Panc1 (cell line): ENCODE data around the gene CARMIL3.

ENCODE experiments used
- TF ChIP-seq, protein P1 (sequence below): fragments of 450-650 bp; IDR thresholded peaks from 2 replicates; pipeline ENCODE4 v1.5.1; 2017; ENCODE audit warnings: mild to moderate bottlenecking
- TF ChIP-seq, protein P2 (sequence below), 2 experiments: IDR thresholded peaks; 2 replicates each; pipeline ENCODE4 v1.6.1; 2011 to 2012; ENCODE audit warnings: low read depth in 2 of 2, control low read depth in 1 of 2, low read length in 1 of 2, mild to moderate bottlenecking in 1 of 2, moderate library complexity in 1 of 2; ENCODE audit not compliant: insufficient read depth in 1 of 2

DNA sequence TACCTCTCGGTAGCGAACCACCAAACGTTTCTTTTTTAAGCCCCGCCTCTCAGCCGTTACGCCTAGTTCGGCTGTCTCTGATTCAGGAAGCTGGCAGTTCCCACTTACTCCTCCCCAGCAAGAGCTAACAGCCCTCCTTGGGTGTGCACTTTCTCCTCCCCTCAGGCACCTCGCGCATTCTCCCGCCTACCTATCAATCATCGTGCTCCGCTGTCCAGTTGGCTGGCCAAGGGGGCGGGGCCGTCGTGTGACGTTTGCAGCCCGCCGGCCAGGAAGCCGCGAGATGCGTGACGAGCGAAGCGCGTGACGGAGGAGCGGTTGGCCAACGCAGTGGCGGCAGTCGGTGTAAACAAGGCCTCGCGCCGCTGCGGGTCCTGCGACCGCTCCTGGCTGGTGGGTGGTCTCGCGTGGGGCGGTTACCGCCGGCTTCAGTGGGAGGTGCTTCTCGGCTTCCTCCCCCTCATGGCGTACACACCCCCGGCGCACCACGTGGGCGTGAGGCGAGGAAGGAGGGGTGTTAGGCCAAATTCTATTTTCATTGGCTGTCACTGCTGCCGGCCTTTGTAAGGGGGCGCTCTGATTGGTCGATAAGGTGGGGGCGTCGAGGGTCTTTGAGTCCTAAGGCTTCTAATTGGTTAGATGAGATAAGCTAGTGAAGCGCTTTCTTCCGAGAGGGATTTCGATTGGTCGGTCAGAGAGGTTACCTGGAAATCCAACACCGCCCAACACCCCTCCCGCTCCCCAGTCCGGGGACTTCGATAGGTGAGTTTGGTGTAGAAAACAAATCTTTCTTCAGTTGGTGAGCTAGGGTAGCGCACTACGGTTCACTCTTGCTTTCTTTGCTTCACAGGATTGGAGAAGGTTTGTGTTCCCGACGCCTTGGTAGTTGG is 63.0 kb downstream of the CARMIL3 start, which contains the start of the genes DCAF11 and NRL:
- TF ChIP-seq, protein P1, sequence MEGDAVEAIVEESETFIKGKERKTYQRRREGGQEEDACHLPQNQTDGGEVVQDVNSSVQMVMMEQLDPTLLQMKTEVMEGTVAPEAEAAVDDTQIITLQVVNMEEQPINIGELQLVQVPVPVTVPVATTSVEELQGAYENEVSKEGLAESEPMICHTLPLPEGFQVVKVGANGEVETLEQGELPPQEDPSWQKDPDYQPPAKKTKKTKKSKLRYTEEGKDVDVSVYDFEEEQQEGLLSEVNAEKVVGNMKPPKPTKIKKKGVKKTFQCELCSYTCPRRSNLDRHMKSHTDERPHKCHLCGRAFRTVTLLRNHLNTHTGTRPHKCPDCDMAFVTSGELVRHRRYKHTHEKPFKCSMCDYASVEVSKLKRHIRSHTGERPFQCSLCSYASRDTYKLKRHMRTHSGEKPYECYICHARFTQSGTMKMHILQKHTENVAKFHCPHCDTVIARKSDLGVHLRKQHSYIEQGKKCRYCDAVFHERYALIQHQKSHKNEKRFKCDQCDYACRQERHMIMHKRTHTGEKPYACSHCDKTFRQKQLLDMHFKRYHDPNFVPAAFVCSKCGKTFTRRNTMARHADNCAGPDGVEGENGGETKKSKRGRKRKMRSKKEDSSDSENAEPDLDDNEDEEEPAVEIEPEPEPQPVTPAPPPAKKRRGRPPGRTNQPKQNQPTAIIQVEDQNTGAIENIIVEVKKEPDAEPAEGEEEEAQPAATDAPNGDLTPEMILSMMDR, result no peak
- TF ChIP-seq, protein P2, sequence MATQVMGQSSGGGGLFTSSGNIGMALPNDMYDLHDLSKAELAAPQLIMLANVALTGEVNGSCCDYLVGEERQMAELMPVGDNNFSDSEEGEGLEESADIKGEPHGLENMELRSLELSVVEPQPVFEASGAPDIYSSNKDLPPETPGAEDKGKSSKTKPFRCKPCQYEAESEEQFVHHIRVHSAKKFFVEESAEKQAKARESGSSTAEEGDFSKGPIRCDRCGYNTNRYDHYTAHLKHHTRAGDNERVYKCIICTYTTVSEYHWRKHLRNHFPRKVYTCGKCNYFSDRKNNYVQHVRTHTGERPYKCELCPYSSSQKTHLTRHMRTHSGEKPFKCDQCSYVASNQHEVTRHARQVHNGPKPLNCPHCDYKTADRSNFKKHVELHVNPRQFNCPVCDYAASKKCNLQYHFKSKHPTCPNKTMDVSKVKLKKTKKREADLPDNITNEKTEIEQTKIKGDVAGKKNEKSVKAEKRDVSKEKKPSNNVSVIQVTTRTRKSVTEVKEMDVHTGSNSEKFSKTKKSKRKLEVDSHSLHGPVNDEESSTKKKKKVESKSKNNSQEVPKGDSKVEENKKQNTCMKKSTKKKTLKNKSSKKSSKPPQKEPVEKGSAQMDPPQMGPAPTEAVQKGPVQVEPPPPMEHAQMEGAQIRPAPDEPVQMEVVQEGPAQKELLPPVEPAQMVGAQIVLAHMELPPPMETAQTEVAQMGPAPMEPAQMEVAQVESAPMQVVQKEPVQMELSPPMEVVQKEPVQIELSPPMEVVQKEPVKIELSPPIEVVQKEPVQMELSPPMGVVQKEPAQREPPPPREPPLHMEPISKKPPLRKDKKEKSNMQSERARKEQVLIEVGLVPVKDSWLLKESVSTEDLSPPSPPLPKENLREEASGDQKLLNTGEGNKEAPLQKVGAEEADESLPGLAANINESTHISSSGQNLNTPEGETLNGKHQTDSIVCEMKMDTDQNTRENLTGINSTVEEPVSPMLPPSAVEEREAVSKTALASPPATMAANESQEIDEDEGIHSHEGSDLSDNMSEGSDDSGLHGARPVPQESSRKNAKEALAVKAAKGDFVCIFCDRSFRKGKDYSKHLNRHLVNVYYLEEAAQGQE (IDR thresholded peaks at IDR 0.05; ENCODE audit: insufficient read depth in 1 of 2, low read depth in 2 of 2, low read length in 1 of 2), result no peak
